Smooth muscle cell (in vitro differentiated cells): Measurements from ENCODE around the gene KDSR. TPM values are rescaled to one million over a fixed set of nuclear protein-coding genes. Genes with fewer than 3 reads are reported as not detected.

Experiments used
- DNase-seq: peaks from one replicate; lab custom pipeline; 2025; ENCODE audit not compliant: unreplicated experiment; lab: John Stamatoyannopoulos, UW
- H2AFZ ChIP-seq: fragments of 200-600 bp; sonication (generic); 2 replicates; pipeline ENCODE4 v1.6.0; 2016; ENCODE audit warnings: antibody characterized with exemption, low read depth, mild to moderate bottlenecking
- H3F3A ChIP-seq: fragments of 200-600 bp; sonication (generic); 2 replicates; pipeline ENCODE4 v1.6.0; 2017; ENCODE audit warnings: antibody characterized with exemption, low read depth
- H3K27ac ChIP-seq: fragments of 200-600 bp; sonication (generic); 2 replicates; pipeline ENCODE4 v1.5.1; 2016; ENCODE audit warnings: low read depth, mild to moderate bottlenecking
- H3K27me3 ChIP-seq: fragments of 200-600 bp; sonication (generic); 2 replicates; pipeline ENCODE4 v1.6.1; 2016; ENCODE audit warnings: low read depth, mild to moderate bottlenecking
- H3K36me3 ChIP-seq: fragments of 200-600 bp; sonication (generic); 2 replicates; pipeline ENCODE4 v1.5.1; 2016; ENCODE audit warnings: low read depth
- H3K4me1 ChIP-seq: fragments of 200-600 bp; sonication (generic); 2 replicates; pipeline ENCODE4 v1.5.1; 2016; ENCODE audit warnings: low read depth
- H3K4me2 ChIP-seq: fragments of 200-600 bp; sonication (generic); 2 replicates; pipeline ENCODE4 v1.6.0; 2016; ENCODE audit warnings: mild to moderate bottlenecking
- H3K4me3 ChIP-seq: fragments of 200-600 bp; sonication (generic); 2 replicates; pipeline ENCODE4 v1.5.1; 2016; ENCODE audit warnings: mild to moderate bottlenecking
- H3K79me2 ChIP-seq: fragments of 200-600 bp; sonication (generic); 2 replicates; pipeline ENCODE4 v1.6.0; 2016; ENCODE audit warnings: low read depth, mild to moderate bottlenecking
- H3K9ac ChIP-seq: fragments of 200-600 bp; sonication (generic); 2 replicates; pipeline ENCODE4 v1.6.0; 2016; ENCODE audit warnings: low read depth
- H3K9me3 ChIP-seq: fragments of 200-600 bp; sonication (generic); replicated peaks from 2 replicates; pipeline ENCODE4 v1.5.1; 2016; ENCODE audit warnings: low read depth
- H4K20me1 ChIP-seq: fragments of 200-600 bp; sonication (generic); 2 replicates; pipeline ENCODE4 v1.6.0; 2016; ENCODE audit warnings: low read depth
- WGBS: methylation state at CpG from one replicate; pipeline ENCODE4 v1.1.7; 2016; ENCODE audit warnings: low lambda C conversion rate; 5-methylcytosine and 5-hydroxymethylcytosine counted together
- polyA plus RNA-seq: library from polyadenylated mRNA; unstranded; fragments of >200 nt; fragmentation: Nextera tagmentation; extraction: Ambion mirVana; gene quantifications from 2 replicates; pipeline ENCODE4 v1.2.1, GENCODE V29; 2016
- total RNA-seq: library from RNA; depleted of rRNA; stranded (reverse); fragments of >200 nt; gene quantifications from 2 replicates; pipeline ENCODE4 v1.2.3, GENCODE V29; 2014
- TF ChIP-seq, protein P1 (sequence below): fragments of 200-600 bp; sonication (generic); IDR thresholded peaks from 2 replicates; pipeline ENCODE4 v1.5.1; 2017; ENCODE audit warnings: borderline replicate concordance, mild to moderate bottlenecking, antibody characterized with exemption; ENCODE audit not compliant: insufficient read depth, poor library complexity, severe bottlenecking

Gene KDSR
- total and polyA plus RNA-seq, 2 experiments from 2014 or later, result 34.5 to 47.4 TPM

DNA sequence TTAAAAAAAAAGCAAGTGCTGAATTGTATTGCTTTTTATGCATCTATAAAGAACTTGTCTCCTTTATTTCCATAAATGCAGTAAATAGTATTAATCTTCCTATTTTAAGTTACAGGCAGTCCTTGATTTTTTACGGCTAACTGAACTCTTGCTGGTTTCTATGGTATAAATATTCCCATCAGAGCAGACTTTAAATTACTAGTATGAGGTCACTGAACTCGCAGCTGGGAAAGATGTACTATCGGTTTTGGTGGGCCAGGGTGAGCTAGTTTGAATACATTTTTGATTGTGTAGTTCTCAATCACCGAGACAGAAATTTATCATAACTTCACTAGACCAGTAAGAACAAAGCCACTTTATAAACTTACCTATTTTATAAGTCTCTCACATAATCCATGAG lies 20.9 kb upstream of the KDSR start:
- Histone ChIP-seq H4K20me1 (no peaks in the 10 kb centered on the region), H3K9me3 (no peaks in the 10 kb centered on the region), H3K79me2 (no peaks in the 10 kb centered on the region), H3K4me1 (no peaks in the 10 kb centered on the region), H3K9ac (no peak overlapping the region), H3K36me3 (peaks cover 7% of the 10 kb centered on the region), H3K4me2 (no peak overlapping the region), H2AFZ (no peak overlapping the region), H3K4me3 (no peak overlapping the region), H3F3A (no peaks in the 10 kb centered on the region), H3K27me3 (no peaks in the 10 kb centered on the region), H3K27ac (no peak overlapping the region)
- 96% methylated on average over 4 of the region's 4 CpGs for WGBS
- TF ChIP-seq, protein P1, sequence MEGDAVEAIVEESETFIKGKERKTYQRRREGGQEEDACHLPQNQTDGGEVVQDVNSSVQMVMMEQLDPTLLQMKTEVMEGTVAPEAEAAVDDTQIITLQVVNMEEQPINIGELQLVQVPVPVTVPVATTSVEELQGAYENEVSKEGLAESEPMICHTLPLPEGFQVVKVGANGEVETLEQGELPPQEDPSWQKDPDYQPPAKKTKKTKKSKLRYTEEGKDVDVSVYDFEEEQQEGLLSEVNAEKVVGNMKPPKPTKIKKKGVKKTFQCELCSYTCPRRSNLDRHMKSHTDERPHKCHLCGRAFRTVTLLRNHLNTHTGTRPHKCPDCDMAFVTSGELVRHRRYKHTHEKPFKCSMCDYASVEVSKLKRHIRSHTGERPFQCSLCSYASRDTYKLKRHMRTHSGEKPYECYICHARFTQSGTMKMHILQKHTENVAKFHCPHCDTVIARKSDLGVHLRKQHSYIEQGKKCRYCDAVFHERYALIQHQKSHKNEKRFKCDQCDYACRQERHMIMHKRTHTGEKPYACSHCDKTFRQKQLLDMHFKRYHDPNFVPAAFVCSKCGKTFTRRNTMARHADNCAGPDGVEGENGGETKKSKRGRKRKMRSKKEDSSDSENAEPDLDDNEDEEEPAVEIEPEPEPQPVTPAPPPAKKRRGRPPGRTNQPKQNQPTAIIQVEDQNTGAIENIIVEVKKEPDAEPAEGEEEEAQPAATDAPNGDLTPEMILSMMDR, result no peak
- DNase-seq, result no peak

DNA sequence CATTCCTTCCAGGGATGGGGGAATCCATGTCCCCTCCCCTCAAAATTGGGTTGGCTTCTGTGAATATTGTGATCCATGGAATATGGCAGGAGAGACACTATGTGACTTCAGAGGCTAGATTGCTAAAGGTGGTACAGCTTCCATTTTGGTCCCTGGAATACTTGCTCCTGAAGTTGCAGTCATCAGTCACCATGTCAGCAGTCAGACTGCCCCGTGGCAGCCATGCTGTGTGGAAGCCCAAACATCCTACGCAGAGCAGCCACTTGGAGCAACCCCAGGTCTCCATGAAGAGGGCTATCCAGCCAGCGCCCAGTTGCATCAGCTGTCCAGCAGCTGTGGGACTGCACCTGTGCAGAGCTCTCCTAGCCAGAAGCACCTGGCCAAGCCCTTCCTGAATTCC lies 15.8 kb upstream of the KDSR start:
- 93% methylated on average over 3 of the region's 3 CpGs for WGBS
- Histone ChIP-seq H3K36me3 (no peaks in the 10 kb centered on the region), H3K9me3 (no peaks in the 10 kb centered on the region), H4K20me1 (no peaks in the 10 kb centered on the region), H3K4me3 (no peak overlapping the region), H3K4me2 (no peak overlapping the region), H3K4me1 (no peaks in the 10 kb centered on the region), H3K27ac (no peak overlapping the region), H3K27me3 (no peaks in the 10 kb centered on the region), H3F3A (no peaks in the 10 kb centered on the region), H3K9ac (no peak overlapping the region), H3K79me2 (no peaks in the 10 kb centered on the region), H2AFZ (no peak overlapping the region)
- TF ChIP-seq, protein P1, result no peak
- DNase-seq, result no peak

DNA sequence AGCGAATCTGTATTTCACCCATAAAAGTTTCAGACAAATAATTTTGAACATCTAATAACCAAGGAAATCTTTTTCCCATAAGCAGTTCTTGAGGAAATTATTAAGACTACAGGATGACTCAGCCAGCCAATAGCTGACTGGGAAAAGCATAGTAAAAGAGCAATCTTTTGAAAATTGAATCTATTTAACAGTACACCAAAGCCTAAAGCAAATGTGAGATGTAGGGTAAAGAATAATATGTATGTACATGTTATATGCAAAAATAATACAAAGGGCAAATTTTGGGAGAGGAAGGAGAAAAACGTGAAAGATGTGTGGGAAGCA lies 12.6 kb upstream of the KDSR start:
- Histone ChIP-seq H2AFZ (no peak overlapping the region), H3F3A (no peaks in the 10 kb centered on the region), H3K9ac (no peak overlapping the region), H3K79me2 (no peaks in the 10 kb centered on the region), H3K4me2 (no peak overlapping the region), H3K4me3 (no peak overlapping the region), H3K27ac (no peak overlapping the region), H3K4me1 (no peaks in the 10 kb centered on the region), H3K27me3 (no peaks in the 10 kb centered on the region), H3K9me3 (no peaks in the 10 kb centered on the region), H3K36me3 (no peaks in the 10 kb centered on the region), H4K20me1 (no peaks in the 10 kb centered on the region)
- TF ChIP-seq, protein P1, result no peak
- WGBS, result 79% methylated on average over 2 of the region's 2 CpGs
- DNase-seq, result no peak

DNA sequence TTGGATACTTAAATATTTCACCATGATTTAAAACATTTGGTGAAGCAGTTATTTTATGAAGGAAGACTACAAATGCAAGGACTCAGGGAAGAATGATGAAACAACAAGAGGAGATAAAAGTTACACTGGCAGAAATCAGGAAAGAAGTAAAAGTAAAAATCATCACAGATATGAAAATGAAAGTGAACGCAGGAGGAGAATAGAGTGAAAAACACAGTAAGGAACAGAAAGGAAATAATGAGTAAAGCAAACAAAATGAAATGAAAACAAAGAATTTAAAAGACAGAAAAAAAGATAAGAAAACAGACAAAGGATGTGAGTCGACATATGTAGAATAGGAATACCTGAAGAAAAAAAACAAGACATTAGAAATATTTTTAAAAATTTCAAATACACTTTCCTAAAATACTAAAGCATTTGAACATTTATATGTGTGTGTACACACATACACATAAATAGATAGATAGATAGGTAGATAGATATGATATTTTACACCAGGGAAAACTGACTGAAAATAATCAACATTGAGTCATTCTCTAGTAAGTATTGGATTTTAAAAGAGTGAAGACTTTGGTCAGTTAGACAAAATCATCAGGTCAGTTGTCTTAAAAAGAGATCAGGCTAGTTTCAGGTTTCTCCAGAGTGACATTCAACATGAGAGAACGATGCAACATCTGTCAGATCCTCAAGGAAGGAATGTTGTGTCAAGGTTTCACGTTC lies 12.1 kb upstream of the KDSR start:
- H3K9me3 ChIP-seq, result no peaks in the 10 kb centered on the region
- no peak overlapping the region for H2AFZ ChIP-seq
- 75% methylated on average over 4 of the region's 4 CpGs for WGBS
- H3K27me3 ChIP-seq, result no peaks in the 10 kb centered on the region
- no peak overlapping the region for H3K9ac ChIP-seq
- H3K4me1 ChIP-seq, result no peaks in the 10 kb centered on the region
- H3K4me3 ChIP-seq, result no peak overlapping the region
- no peak overlapping the region for H3K4me2 ChIP-seq
- no peak overlapping the region for H3K27ac ChIP-seq
- H3F3A ChIP-seq, result no peaks in the 10 kb centered on the region
- H3K79me2 ChIP-seq, result no peaks in the 10 kb centered on the region
- TF ChIP-seq, protein P1, result no peak
- H4K20me1 ChIP-seq, result no peaks in the 10 kb centered on the region
- no peaks in the 10 kb centered on the region for H3K36me3 ChIP-seq
- no peak for DNase-seq
